Esophagus muscularis mucosa (tissue), 3 donors: ENCODE data around the gene PDS5A.

Experiments
- CTCF ChIP-seq, 3 experiments: fragments of 200-600 bp in 2 of 3; fragments of 450-650 bp in 1 of 3; sonication (generic) in 2 of 3; IDR thresholded peaks; one replicate each; pipeline ENCODE4 v1.5.1; 2017 to 2019; ENCODE audit warnings: antibody characterized with exemption in 3 of 3, mild to moderate bottlenecking in 2 of 3, moderate library complexity in 1 of 3
- POLR2AphosphoS5 ChIP-seq, 2 donors: sonication (generic); formaldehyde crosslinking; IDR thresholded peaks; one replicate each; pipeline ENCODE4 v1.6.1; 2017; ENCODE audit warnings: antibody characterized with exemption in 2 of 2

GRCh38 chr4:39821951-39822350, 155.8 kb downstream of the PDS5A start:
- TF ChIP-seq CTCF (IDR thresholded peaks at IDR 0.05) (no peak), POLR2AphosphoS5 (IDR thresholded peaks at IDR 0.05) (no peak)
